Vagina (tissue), 2 donors: ENCODE data around the gene CCL25. TPM values are rescaled to one million over a fixed set of nuclear protein-coding genes. Genes with fewer than 3 reads are reported as not detected.

Experiments used
- DNase-seq, 2 donors: peaks; one replicate each; pipeline ENCODE4 v3.0.0-alpha.2; 2017; ENCODE audit errors: extremely low spot score in 2 of 2
- H3K27ac ChIP-seq: fragments of 200-600 bp; sonication (generic); one replicate; pipeline ENCODE4 v1.5.1; 2019
- H3K27me3 ChIP-seq: fragments of 200-600 bp; sonication (generic); one replicate; pipeline ENCODE4 v1.5.1; 2019
- H3K36me3 ChIP-seq, 2 donors: fragments of 200-600 bp; sonication (generic); one replicate each; pipeline ENCODE4 v1.5.1; 2017 to 2019
- H3K4me1 ChIP-seq: fragments of 200-600 bp; sonication (generic); one replicate; pipeline ENCODE4 v1.5.1; 2019
- H3K4me3 ChIP-seq, 2 donors: fragments of 200-600 bp; sonication (generic); 1 replicate in 1 of 2; 2 replicates in 1 of 2; pipeline ENCODE4 v1.5.1; 2016 to 2019
- H3K9me3 ChIP-seq: fragments of 200-600 bp; sonication (generic); one replicate; pipeline ENCODE4 v1.5.1; 2019
- POLR2A ChIP-seq, 2 donors: fragments of 450-650 bp; IDR thresholded peaks; one replicate each; pipeline ENCODE4 v1.6.1; 2017; ENCODE audit warnings: antibody characterized with exemption in 2 of 2, mild to moderate bottlenecking in 2 of 2, moderate library complexity in 2 of 2
- POLR2AphosphoS5 ChIP-seq, 2 donors: sonication (generic); formaldehyde crosslinking; IDR thresholded peaks; one replicate each; pipeline ENCODE4 v1.9.0; 2017; ENCODE audit warnings: antibody characterized with exemption in 2 of 2, mild to moderate bottlenecking in 2 of 2, low read depth in 1 of 2; ENCODE audit not compliant: insufficient read depth in 1 of 2
- intact Hi-C: fragments of 100-400 bp; cut with DNase I; formaldehyde crosslinking; loops from one replicate; pipeline ENCODE4 v1.15.1; 2023
- total RNA-seq: library from RNA; depleted of rRNA; stranded (reverse); fragments of >200 nt; gene quantifications from one replicate; pipeline ENCODE4 v1.2.3, GENCODE V29; 2016
- TF ChIP-seq, protein P1 (sequence below), 3 experiments: fragments of 450-650 bp in 2 of 3; fragments of 200-600 bp in 1 of 3; sonication (generic) in 1 of 3; IDR thresholded peaks; one replicate each; pipeline ENCODE4 v1.5.1; 2017 to 2019; ENCODE audit warnings: antibody characterized with exemption in 3 of 3, mild to moderate bottlenecking in 2 of 3, moderate library complexity in 2 of 3

The CCL25 gene
- total RNA-seq, 1 donor from 2014 or later = not detected

DNA sequence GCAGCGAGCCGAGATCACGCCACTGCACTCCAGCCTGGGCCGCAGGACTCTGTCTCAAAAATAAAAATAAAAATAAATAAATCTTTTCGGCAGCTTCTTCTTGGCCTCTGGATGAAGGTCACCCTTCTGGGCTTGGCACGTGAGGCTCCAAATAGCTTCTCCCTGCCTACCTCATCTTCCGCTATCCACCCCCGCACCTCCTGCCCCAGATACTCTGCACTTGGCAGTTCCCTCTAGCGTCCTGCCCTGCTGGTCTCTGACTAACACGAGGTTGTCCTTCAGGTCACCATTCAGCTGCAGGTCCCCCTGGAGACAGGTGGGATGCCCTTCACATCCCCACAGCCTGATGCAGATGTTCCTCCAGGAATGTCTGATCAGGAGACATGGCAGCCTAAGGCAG is 8.5 kb upstream of the CCL25 start:
- intact Hi-C loops = no loop called here
- Histone ChIP-seq H3K4me1 (no peaks in the 10 kb centered on the region), H3K9me3 (no peaks in the 10 kb centered on the region), H3K4me3 (no peak overlapping the region), H3K27me3 (no peaks in the 10 kb centered on the region), H3K36me3 (no peaks in the 10 kb centered on the region), H3K27ac (no peak overlapping the region)
- DNase-seq = no peak
- TF ChIP-seq, protein P1, sequence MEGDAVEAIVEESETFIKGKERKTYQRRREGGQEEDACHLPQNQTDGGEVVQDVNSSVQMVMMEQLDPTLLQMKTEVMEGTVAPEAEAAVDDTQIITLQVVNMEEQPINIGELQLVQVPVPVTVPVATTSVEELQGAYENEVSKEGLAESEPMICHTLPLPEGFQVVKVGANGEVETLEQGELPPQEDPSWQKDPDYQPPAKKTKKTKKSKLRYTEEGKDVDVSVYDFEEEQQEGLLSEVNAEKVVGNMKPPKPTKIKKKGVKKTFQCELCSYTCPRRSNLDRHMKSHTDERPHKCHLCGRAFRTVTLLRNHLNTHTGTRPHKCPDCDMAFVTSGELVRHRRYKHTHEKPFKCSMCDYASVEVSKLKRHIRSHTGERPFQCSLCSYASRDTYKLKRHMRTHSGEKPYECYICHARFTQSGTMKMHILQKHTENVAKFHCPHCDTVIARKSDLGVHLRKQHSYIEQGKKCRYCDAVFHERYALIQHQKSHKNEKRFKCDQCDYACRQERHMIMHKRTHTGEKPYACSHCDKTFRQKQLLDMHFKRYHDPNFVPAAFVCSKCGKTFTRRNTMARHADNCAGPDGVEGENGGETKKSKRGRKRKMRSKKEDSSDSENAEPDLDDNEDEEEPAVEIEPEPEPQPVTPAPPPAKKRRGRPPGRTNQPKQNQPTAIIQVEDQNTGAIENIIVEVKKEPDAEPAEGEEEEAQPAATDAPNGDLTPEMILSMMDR (IDR thresholded peaks at IDR 0.05) = no peak
- TF ChIP-seq POLR2A (IDR thresholded peaks at IDR 0.05) (no peak), POLR2AphosphoS5 (IDR thresholded peaks at IDR 0.05; ENCODE audit: insufficient read depth in 1 of 2, low read depth in 1 of 2) (no peak)

DNA sequence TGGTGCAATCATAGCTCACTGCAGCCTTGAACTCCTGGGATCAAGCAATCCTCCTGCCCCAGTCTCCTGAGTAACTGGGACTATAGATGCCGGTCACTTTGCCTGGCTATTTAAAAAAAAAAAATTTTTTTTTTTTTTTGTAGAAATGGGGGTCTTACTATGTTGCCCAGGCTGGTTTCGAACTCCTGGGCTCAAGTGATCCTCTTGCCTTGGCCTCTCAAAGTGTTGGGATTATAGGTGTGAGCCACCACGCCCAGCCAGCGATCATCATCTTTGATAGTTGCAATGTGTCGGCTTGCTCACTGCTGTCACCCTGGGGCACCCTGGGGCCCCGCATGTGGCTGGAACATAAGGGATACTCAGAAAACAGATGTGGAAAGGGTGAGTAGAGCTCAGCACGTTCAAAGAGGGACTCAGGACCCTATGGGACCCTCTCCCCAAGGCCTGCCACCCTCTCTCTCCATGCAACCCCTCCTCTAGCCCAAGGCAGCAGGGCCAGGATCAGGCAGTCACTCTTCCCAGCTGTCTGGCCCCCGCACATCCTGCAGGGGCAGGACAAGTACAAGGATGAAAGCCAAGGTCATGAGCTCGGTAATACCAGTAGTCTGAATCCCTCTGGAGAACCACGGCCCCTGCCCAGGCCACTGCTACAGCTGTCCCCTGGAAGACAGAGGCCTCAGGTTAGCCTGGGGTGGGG is 6.5 kb upstream of the CCL25 start:
- no peak for DNase-seq
- intact Hi-C loops = no loop called here
- H3K27me3 ChIP-seq = no peaks in the 10 kb centered on the region

DNA sequence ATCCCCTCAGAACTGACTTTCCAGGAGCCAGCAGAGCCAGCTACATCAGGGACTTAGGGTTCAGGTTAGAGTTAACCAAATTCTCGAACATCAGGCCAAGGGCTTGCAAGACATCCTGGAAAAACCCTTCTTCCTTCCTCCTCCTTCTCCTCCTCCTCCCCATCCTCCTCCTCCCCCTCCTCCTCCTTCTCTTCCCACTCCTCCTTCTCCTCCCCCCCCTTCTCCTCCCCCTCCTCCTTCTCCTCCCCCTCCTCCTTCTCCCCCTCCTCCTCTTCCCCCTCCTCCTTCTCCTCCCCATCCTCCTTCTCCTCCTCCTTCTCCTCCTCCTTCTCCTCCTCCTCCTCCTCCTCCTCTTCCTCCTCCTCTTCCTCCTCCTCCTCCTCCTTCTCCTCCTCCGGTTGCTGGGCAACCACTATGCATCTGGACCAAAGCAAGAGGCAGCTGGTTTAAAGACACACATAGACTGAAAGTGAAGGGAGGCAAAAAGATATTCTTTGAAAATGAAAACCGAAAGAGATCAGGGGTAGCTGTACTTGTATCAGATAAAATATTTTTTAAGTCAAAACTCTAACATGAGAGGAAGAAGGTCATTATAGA is 5.9 kb upstream of the CCL25 start:
- H3K4me1 ChIP-seq = peaks cover 11% of the 10 kb centered on the region
- no peak overlapping the region for H3K27ac ChIP-seq
- H3K4me3 ChIP-seq = no peak overlapping the region
- TF ChIP-seq, protein P1 (IDR thresholded peaks at IDR 0.05) = no peak
- no peak for TF ChIP-seq POLR2AphosphoS5 (IDR thresholded peaks at IDR 0.05; ENCODE audit: insufficient read depth in 1 of 2, low read depth in 1 of 2)
- TF ChIP-seq POLR2A (IDR thresholded peaks at IDR 0.05) = no peak
- no peaks in the 10 kb centered on the region for H3K36me3 ChIP-seq
- intact Hi-C loops = no loop called here
- no peak for DNase-seq
- no peaks in the 10 kb centered on the region for H3K9me3 ChIP-seq
- H3K27me3 ChIP-seq = no peaks in the 10 kb centered on the region

More for the DNA sequence above, 6.5 kb upstream of the CCL25 start:
- no peak for TF ChIP-seq POLR2A (IDR thresholded peaks at IDR 0.05)
- no peak for TF ChIP-seq POLR2AphosphoS5 (IDR thresholded peaks at IDR 0.05; ENCODE audit: insufficient read depth in 1 of 2, low read depth in 1 of 2)
- TF ChIP-seq, protein P1 (IDR thresholded peaks at IDR 0.05) = no peak
- no peak overlapping the region for H3K4me3 ChIP-seq
- peaks cover 11% of the 10 kb centered on the region for H3K4me1 ChIP-seq
- H3K27ac ChIP-seq = no peak overlapping the region
- H3K9me3 ChIP-seq = no peaks in the 10 kb centered on the region
- H3K36me3 ChIP-seq = no peaks in the 10 kb centered on the region

DNA sequence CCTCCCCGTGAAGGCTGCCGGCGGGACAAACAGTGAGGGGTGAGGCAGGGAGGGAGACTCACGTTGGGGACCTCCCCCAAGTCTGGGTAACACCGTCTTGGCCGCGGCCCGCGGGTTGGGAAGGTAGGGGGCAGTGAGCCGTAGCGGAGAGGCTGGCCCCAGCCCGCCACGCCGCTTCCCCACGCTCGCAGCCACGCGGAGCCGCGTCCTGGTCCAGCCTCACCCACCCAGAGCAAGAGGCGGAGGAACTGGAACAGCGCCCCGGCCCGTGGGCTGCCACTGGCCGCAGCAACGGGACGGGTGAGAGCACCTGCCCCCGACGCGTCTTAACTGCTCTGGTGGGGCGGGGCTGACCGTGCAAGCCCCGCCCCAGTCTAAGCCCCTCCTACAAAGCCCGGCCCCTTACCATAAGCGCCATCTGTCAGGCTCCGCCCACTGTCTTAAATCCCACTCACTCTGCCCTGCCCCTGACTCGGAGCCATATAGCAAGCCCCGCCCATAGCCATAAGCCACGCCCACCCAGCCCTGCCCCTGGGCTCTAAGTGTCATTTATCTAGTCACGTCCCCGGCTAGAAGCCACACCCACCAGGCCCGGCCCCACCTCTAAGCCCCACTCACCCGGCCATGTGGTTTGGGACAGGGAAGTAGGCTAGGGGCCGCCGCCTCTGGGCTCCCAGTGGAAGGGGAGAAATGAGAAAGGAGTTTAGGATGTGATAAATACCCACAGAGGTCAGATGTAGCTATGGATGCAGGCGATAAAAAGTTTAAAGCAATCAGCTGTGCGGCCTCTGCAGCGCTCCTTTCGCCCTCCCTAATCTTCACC is 2.1 kb upstream of the CCL25 start:
- TF ChIP-seq POLR2AphosphoS5 (IDR thresholded peaks at IDR 0.05; ENCODE audit: insufficient read depth in 1 of 2, low read depth in 1 of 2) (no peak), POLR2A (IDR thresholded peaks at IDR 0.05) (no peak)
- TF ChIP-seq, protein P1 (IDR thresholded peaks at IDR 0.05) = no peak
- Histone ChIP-seq H3K4me3 (peak overlapping the region; percentile 13 to 16), H3K9me3 (no peaks in the 10 kb centered on the region), H3K27me3 (no peaks in the 10 kb centered on the region), H3K27ac (no peak overlapping the region), H3K4me1 (peaks cover 11% of the 10 kb centered on the region), H3K36me3 (no peaks in the 10 kb centered on the region)
- intact Hi-C loops = no loop called here
- DNase-seq = no peak
